ENCODE results near the gene ANKRD10. TPM values are rescaled to one million over a fixed set of nuclear protein-coding genes. Genes with fewer than 3 reads are reported as not detected.

Gene ANKRD10
- total RNA-seq, 1 experiment from 2014 or later: 132 TPM

DNA sequence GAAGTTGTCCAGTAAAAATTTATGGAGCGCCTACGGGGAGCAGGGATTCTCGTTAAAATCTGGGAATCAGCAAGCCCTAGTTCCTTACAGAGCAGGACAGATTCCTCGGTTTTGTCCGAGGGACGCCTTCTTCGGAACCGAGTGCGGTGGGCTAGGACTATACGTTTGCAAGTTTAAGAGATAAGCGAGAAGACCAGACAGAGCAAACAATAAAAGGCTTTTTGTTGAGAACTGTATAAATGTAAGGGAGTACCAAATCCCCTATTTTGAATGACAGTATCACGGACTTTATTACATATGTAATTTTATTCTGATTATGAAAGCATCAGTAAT lies 971 bp upstream of the ANKRD10 start:
- intact Hi-C loops (cut with micrococcal nuclease; ENCODE audit: unreplicated experiment): loop anchor here (1.0 to 10.0 kb wide), 6 partner anchors 134 to 601 kb away; no protein-coding TSS in a partner anchor
- ChIA-PET CTCF (interaction anchor here (0.6 to 1.3 kb wide), 9 partner anchors 8 to 460 kb away, joined by 3 to 10 read pairs (median 4); no protein-coding TSS in a partner anchor), POLR2A (interaction anchor here (1.3 kb wide), 1 partner anchor 201 kb away, joined by 8 read pairs; no protein-coding TSS in a partner anchor)
- peaks cover 2% of the 10 kb centered on the region for H3K27me3 Mint-ChIP-seq (ENCODE audit: insufficient read depth, unreplicated experiment)
- Histone ChIP-seq H3K4me1 (peaks cover 23% of the 10 kb centered on the region; the same call in 1 of the 2 replicates), H3K36me3 (ENCODE audit: control insufficient read depth, insufficient read depth, low read length) (no peaks in the 10 kb centered on the region), H3K9me3 (no peaks in the 10 kb centered on the region), H3K4me3 (ENCODE audit: low read depth, low read length) (peak overlapping the region; percentile 89), H3K27me3 (replicated peaks; ENCODE audit: control insufficient read depth, insufficient read depth, low read length) (no peaks in the 10 kb centered on the region)
- no peak for DNase-seq
- H3K27ac Mint-ChIP-seq (ENCODE audit: unreplicated experiment): peak overlapping the region; percentile 61
- TSS peak; percentile 81 for BruUV-seq (replicated peaks)
- no peak for TF ChIP-seq CTCF (IDR thresholded peaks at IDR 0.05; ENCODE audit: insufficient read depth in 1 of 2, low read depth in 1 of 2, low read length in 1 of 2, severe bottlenecking in 1 of 2, unreplicated experiment in 1 of 2)
- peaks cover 28% of the 10 kb centered on the region for H3K36me3 Mint-ChIP-seq (ENCODE audit: insufficient read depth, unreplicated experiment)
- H3K4me1 Mint-ChIP-seq (ENCODE audit: low read depth, unreplicated experiment): peaks cover 7% of the 10 kb centered on the region
- no peaks in the 10 kb centered on the region for H3K9me3 Mint-ChIP-seq (ENCODE audit: unreplicated experiment)
- peak overlapping the region; percentile 71 for H3K4me3 Mint-ChIP-seq (ENCODE audit: unreplicated experiment)

DNA sequence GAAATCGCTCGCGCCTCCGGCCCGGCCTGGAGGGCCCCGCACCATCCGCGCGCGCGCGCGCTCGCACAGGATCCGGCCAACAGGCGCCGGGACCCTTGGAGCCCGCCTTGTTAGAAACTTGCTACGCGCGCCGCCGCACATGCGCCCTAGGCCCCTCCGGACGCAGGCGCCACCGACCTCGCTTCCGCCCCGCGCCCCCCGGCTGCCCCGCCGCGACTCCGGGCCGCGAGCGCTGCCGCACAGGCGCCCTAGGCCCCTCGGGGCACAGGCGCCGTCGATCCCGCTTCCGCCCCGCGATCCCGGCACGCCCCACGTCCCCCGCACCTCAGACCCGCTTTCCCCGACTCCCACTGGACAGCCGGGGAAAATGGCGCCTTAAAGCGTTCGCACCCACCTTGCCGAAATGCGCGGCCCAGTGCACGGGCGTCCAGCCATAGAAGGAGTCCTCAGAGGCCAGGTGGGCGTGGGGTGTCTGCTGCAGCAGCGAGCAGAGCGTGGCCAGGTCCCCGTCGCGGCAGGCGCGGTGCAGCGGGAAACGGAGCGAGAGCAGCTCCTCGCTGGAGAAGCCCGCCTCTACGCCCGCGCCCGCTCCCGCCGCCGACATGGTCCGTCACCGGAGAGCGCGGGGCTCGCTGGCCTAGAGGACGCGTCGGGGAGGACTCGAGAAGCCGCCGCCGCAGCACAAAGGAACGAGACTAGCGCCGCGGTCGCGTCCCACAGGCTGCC lies 375 bp downstream of the ANKRD10 start:
- Mint-ChIP-seq H3K27ac (ENCODE audit: unreplicated experiment) (peak overlapping the region; percentile 61), H3K4me1 (ENCODE audit: low read depth, unreplicated experiment) (peaks cover 8% of the 10 kb centered on the region), H3K4me3 (ENCODE audit: unreplicated experiment) (peak overlapping the region; percentile 71), H3K9me3 (ENCODE audit: unreplicated experiment) (no peaks in the 10 kb centered on the region), H3K27me3 (ENCODE audit: insufficient read depth, unreplicated experiment) (no peaks in the 10 kb centered on the region), H3K36me3 (ENCODE audit: insufficient read depth, unreplicated experiment) (peaks cover 41% of the 10 kb centered on the region)
- peak; percentile 83 to 88 for DNase-seq
- peaks cover 2% of the 10 kb centered on the region; the same call in 1 of the 2 replicates for H3K36me3 ChIP-seq (ENCODE audit: control insufficient read depth, insufficient read depth, low read length)
- H3K9me3 ChIP-seq: no peaks in the 10 kb centered on the region
- ChIA-PET CTCF (interaction anchor here (0.6 to 1.3 kb wide), 6 partner anchors 9 to 299 kb away, joined by 3 to 10 read pairs (median 4); partner anchors contain the start of gene NAXD), POLR2A (interaction anchor here (0.7 to 1.3 kb wide), 2 partner anchors 9 to 199 kb away, joined by 3 to 8 read pairs; no protein-coding TSS in a partner anchor)
- H3K4me1 ChIP-seq: peaks cover 23% of the 10 kb centered on the region
- no TSS peak for BruUV-seq (replicated peaks)
- no peaks in the 10 kb centered on the region for H3K27me3 ChIP-seq (replicated peaks; ENCODE audit: control insufficient read depth, insufficient read depth, low read length)
- intact Hi-C loops (cut with micrococcal nuclease; ENCODE audit: unreplicated experiment): loop anchor here (1.0 to 10.0 kb wide), 6 partner anchors 136 to 600 kb away; no protein-coding TSS in a partner anchor
- no peak for TF ChIP-seq CTCF (IDR thresholded peaks at IDR 0.05; ENCODE audit: insufficient read depth in 1 of 2, low read depth in 1 of 2, low read length in 1 of 2, severe bottlenecking in 1 of 2, unreplicated experiment in 1 of 2)
- H3K4me3 ChIP-seq (ENCODE audit: low read depth, low read length): peak overlapping the region; percentile 95

- TF ChIP-seq CTCF (IDR thresholded peaks at IDR 0.05; ENCODE audit: insufficient read depth in 1 of 2, low read depth in 1 of 2, low read length in 1 of 2, severe bottlenecking in 1 of 2, unreplicated experiment in 1 of 2): no peak
- POLR2A ChIA-PET: interaction anchor here (0.7 kb wide), 1 partner anchor 9 kb away, joined by 3 read pairs; no protein-coding TSS in a partner anchor
- DNase-seq: no peak
- Mint-ChIP-seq H3K4me3 (ENCODE audit: unreplicated experiment) (peak overlapping the region; percentile 71), H3K27ac (ENCODE audit: unreplicated experiment) (peak overlapping the region; percentile 79), H3K36me3 (ENCODE audit: insufficient read depth, unreplicated experiment) (peaks cover 45% of the 10 kb centered on the region), H3K4me1 (ENCODE audit: low read depth, unreplicated experiment) (peaks cover 13% of the 10 kb centered on the region), H3K9me3 (ENCODE audit: unreplicated experiment) (no peaks in the 10 kb centered on the region), H3K27me3 (ENCODE audit: insufficient read depth, unreplicated experiment) (no peaks in the 10 kb centered on the region)
- BruUV-seq (replicated peaks): no TSS peak
- peaks cover 24% of the 10 kb centered on the region for H3K4me1 ChIP-seq
- peaks cover 5% of the 10 kb centered on the region; the same call in 1 of the 2 replicates for H3K36me3 ChIP-seq (ENCODE audit: control insufficient read depth, insufficient read depth, low read length)
- intact Hi-C loops (cut with micrococcal nuclease; ENCODE audit: unreplicated experiment): loop anchor here (2.0 to 10.0 kb wide), 4 partner anchors 199 to 599 kb away; no protein-coding TSS in a partner anchor
- no peaks in the 10 kb centered on the region for H3K27me3 ChIP-seq (replicated peaks; ENCODE audit: control insufficient read depth, insufficient read depth, low read length)
- no peaks in the 10 kb centered on the region for H3K9me3 ChIP-seq
- CTCF ChIA-PET: interaction anchor here (1.2 kb wide), 1 partner anchor 154 kb away, joined by 3 read pairs; no protein-coding TSS in a partner anchor
- peak overlapping the region; percentile 95 for H3K4me3 ChIP-seq (ENCODE audit: low read depth, low read length)
Measured at GRCh38 chr13:110914081-110914330, 863 bp downstream of the ANKRD10 start.
